Sigmoid colon (tissue), 3 donors: Measurements from ENCODE around the gene CUTC.

Experiments
- POLR2A ChIP-seq, 2 donors: fragments of 450-650 bp; IDR thresholded peaks; one replicate each; pipeline ENCODE4 v1.6.1; 2016; ENCODE audit warnings: antibody characterized with exemption in 2 of 2, mild to moderate bottlenecking in 2 of 2, moderate library complexity in 2 of 2
- TF ChIP-seq, protein P1 (sequence below), 4 experiments: fragments of 450-650 bp in 3 of 4; fragments of 200-600 bp in 1 of 4; IDR thresholded peaks; one replicate each; pipeline ENCODE4 v1.5.1; 2016 to 2019; ENCODE audit warnings: antibody characterized with exemption in 4 of 4, mild to moderate bottlenecking in 3 of 4, moderate library complexity in 2 of 4

DNA sequence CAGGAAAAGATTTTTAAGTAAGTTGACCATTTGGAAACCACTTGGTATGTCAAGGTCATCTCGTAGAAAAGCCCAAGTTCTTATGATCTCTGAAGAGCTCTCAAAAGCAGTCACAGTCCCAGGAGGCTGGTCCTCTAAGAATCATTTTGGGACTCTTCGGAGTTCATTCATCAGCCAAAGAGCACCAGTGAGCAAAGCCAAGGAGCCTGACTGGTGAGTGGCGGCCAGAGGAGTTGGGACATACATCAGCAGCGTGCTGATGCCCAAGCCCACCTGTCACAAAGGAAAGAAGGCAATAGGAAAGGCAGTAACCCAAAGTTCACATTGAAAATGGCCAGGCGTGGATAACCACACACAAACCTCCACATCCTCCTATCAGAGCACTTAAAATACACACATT, 17.6 kb upstream of the CUTC start:
- TF ChIP-seq, protein P1, sequence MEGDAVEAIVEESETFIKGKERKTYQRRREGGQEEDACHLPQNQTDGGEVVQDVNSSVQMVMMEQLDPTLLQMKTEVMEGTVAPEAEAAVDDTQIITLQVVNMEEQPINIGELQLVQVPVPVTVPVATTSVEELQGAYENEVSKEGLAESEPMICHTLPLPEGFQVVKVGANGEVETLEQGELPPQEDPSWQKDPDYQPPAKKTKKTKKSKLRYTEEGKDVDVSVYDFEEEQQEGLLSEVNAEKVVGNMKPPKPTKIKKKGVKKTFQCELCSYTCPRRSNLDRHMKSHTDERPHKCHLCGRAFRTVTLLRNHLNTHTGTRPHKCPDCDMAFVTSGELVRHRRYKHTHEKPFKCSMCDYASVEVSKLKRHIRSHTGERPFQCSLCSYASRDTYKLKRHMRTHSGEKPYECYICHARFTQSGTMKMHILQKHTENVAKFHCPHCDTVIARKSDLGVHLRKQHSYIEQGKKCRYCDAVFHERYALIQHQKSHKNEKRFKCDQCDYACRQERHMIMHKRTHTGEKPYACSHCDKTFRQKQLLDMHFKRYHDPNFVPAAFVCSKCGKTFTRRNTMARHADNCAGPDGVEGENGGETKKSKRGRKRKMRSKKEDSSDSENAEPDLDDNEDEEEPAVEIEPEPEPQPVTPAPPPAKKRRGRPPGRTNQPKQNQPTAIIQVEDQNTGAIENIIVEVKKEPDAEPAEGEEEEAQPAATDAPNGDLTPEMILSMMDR (IDR thresholded peaks at IDR 0.05) = no peak
- TF ChIP-seq POLR2A (IDR thresholded peaks at IDR 0.05) = no peak
